ELF-1 (cell line): ENCODE results near the gene TGFBRAP1.
"Not testable (repeated sequence)": the region's sequence is repeated elsewhere in the genome, so short reads cannot be mapped to it uniquely, and the experiment has no call there.

Experiments used
- DNase-seq: peaks from one replicate; pipeline ENCODE4 v3.0.0-alpha.2; 2016; ENCODE audit warnings: low read depth, low spot score

TGFBRAP1 gene

GRCh38 chr2:105278654-105279053 is 50.9 kb downstream of the TGFBRAP1 start:
- no peak for DNase-seq

DNA sequence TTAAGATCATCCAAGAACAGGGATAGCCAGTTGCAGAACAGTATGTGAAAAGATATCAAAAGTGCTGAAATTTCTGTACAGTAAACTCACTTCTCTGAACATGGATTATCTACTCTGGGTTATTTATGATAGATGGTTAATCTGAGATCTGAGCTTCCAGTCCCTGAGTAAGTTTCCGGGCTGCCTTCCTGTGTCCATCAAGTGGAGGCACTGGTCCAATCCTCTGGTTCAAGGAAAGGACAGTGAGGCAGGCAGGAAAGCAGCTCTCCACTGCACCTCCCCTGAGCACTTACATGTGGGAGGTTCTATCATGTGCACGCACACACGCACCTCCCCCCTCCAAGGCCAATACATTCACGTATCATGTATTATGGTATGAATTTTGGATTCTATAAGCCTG is 55.5 kb downstream of the TGFBRAP1 start:
- DNase-seq, result no peak

DNA sequence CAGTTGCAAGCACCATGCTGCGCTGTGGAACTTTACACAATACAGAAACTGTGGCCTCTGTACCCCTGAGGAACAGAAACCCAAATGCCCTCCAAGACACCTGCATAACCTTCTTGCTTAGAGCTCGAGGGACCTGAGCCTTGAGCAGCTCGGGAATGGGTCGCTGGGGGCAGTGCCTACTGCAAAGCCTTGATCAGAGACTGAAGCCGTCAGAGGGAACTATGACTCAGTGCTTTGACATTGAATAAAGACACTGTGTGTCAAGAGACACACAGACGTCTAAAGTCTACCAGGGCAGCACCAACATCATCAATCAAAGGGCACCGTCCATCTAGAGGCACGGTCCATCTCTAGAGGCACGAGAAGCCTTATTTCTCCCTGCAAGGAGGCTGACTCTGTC is 57.4 kb downstream of the TGFBRAP1 start:
- no peak for DNase-seq

DNA sequence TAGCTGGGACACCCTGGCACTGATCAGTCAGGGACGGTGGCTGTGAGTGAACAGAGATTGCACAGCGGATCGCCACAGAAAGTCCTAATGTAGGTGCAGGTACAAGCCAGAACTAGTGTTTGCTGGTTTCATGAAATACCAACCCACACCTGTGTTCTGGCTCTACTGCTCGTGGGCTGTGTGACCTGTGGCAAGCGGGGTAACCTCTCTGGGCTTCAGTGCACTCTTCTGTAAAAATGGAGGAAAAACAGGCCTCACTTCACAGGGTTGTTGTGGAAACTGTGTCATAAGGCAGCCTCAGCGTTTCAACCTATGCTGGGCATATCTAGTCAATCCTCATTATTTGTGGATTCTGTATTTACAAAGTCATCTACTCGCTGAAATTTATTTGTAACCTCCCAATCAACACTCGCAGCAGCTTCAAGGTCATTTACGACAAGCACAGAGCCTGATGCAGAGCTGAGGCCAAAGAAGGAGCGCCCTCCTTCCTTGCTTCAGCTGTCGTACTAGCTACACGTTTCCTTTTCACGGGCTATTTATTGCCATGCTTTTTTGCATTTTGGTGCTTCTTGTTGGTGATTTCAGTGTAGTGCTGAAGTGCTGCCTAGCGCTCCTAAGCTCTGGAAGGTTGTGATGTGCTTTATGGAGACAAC is 58.0 kb downstream of the TGFBRAP1 start:
- no peak for DNase-seq

GRCh38 chr2:105269426-105269825 is 60.1 kb downstream of the TGFBRAP1 start:
- DNase-seq, result no peak

GRCh38 chr2:105262651-105263091 is 66.9 kb downstream of the TGFBRAP1 start:
- DNase-seq, result no peak

- no peak for DNase-seq
Measured at GRCh38 chr2:105261061-105261460, 68.5 kb downstream of the TGFBRAP1 start.

DNA sequence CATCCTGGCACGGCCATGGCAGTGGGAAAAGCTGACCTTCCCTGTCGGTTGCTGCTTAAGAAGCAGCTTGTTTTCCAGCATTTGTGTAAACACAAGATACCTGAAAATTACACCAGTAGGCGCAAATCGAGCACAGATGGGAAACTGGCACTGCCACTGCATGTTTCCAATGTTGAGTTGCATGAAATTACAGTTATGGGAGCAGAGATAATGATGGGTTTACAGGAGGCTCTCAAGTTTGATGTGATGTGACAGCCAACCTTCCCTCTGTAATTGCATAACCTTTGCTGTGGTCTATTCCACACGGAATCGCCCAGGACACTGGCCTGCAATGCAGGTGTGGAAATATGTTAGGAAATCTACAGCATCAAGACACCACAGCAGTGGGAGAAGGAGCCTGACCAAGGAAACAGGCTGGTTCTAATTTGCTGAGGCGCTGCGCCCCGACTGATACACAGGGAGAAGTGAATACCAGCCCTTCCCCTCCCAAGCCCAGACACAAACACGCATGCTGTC is 70.6 kb downstream of the TGFBRAP1 start:
- no peak for DNase-seq

GRCh38 chr2:105257981-105258380 is 71.6 kb downstream of the TGFBRAP1 start:
- DNase-seq, result no peak

- DNase-seq, result no peak
Measured at GRCh38 chr2:105256431-105257047, 73.0 kb downstream of the TGFBRAP1 start.

DNA sequence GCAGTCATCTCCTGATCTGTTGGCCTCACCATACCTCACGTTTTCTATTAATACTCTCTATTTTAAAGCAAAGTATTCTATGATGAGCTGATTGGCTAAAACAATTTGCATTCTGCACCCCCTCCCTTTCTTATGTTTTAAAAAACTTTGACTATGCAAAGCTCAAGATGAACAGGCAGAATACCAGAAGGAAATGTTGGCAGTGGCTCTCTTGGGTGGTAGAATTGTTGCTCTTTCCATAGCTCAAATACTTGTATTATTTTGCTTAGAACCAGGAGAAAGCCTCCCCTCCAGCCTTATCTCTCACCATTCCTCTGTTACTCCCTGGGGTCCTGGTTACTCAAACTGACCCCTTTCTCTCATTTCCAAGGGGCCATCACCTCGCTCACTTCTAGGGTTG is 73.6 kb downstream of the TGFBRAP1 start:
- no peak for DNase-seq

DNA sequence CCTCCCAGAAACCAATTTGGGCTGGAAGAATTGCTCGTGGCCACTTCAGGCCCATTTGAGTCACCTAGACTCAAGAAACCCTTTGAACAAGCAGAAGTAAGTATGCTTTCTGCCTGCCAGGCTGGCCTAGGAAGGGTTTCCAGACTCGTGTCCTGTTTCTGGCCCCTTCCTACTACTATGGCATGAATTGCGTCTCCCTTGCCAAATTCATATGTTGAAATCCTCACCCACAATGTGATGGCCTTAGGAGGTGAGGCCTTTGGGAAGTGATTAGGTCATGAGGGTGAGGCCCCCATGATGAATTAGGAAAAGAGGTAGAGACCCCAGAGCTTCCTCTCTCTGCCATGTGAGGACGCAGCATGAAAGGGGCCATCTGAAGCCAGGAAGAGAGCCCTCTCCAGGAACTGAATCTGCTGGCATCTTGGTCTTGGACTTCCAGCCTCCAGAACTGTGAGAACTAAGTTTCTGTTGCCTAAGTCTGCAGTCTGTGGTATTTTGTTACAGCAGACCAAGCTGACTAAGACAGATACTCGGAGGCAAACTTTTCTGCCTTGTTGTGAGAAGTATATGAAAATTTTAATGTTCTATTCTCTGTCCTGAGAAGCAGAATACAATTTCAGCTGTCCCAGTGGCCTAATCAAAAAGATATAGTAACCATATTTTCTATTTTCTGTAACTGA is 74.9 kb downstream of the TGFBRAP1 start:
- DNase-seq, result no peak

GRCh38 chr2:105252271-105252670 is 77.3 kb downstream of the TGFBRAP1 start:
- no peak for DNase-seq

- not testable (repeated sequence) for DNase-seq
Measured at GRCh38 chr2:105251016-105251648, 78.4 kb downstream of the TGFBRAP1 start.

- no peak for DNase-seq
Measured at GRCh38 chr2:105249891-105250290, 79.6 kb downstream of the TGFBRAP1 start.

DNA sequence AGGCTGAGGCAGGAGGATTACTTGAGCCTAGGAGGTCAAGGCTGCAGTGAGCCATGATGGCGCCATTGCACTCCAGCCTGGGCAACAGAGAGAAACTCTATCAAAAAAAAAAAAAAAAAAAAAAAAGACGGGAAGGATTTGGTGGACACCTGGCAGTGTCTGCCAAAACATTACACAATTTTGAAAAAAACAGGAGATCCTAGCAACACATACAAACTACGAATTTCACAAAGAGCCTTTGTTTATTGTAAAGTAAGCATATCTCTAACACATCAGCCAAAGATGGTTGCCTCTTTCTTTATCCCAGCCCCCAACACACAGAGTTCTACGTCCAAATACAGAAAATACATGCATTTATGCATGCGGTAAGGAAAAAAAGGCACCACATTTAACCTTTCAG is 80.4 kb downstream of the TGFBRAP1 start:
- DNase-seq, result no peak

- DNase-seq, result peak; percentile 53
Measured at GRCh38 chr2:105248316-105249070, 81.0 kb downstream of the TGFBRAP1 start.

DNA sequence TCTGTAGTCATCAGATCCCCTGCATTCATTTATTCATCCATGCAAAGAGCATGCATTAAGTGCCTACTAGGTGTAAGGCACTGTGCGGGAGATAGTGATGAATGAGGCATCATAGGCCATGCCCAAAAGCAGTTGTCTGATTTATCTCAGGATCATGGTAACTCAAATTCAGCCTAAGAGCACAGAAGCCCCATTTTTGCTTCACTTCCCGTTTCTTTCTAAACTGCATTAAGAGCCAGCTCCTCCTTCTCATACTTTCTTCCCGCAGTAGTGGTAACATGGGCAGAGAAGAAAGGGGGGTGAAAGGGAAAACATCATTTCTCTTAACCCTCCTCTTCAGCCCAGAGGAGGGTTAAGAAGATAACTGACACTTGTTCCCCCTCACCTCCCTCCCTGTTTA is 85.1 kb downstream of the TGFBRAP1 start:
- no peak for DNase-seq

GRCh38 chr2:105243961-105244360 is 85.6 kb downstream of the TGFBRAP1 start:
- DNase-seq, result peak; percentile 36

DNA sequence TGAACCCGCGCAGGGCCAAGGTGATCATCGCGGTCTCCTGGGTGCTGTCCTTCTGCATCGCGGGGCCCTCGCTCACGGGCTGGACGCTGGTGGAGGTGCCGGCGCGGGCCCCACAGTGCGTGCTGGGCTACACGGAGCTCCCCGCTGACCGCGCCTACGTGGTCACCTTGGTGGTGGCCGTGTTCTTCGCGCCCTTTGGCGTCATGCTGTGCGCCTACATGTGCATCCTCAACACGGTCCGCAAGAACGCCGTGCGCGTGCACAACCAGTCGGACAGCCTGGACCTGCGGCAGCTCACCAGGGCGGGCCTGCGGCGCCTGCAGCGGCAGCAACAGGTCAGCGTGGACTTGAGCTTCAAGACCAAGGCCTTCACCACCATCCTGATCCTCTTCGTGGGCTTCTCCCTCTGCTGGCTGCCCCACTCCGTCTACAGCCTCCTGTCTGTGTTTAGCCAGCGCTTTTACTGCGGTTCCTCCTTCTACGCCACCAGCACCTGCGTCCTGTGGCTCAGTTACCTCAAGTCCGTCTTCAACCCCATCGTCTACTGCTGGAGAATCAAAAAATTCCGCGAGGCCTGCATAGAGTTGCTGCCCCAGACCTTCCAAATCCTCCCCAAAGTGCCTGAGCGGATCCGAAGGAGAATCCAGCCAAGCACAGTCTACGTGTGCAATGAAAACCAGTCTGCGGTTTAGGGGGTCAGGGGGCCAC is 87.1 kb downstream of the TGFBRAP1 start:
- no peak for DNase-seq

DNA sequence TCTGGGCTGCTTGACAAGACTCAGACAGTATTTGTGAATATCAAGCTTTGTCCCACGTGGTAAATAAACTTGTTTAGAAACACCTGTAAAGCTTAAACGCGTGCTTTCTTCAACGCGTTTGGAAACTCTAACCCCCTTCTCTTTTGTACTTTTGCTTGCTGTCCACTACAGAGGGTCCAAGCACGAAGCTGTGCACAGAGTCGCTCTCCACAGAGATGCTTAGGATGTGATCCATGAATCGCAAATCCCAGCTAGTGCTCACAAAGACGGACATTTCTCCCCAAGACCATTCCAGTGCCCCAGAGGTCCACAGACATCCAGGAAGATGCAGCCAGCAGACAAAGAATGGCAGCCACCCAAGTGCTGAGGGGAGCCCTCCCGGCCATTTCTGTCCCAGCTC is 88.1 kb downstream of the TGFBRAP1 start, which contains the start of gene GPR45:
TSS of gene GPR45 (plus strand) at position 301 of the 400 bp plus-strand sequence. CDS start 116 bp downstream, outside the sequence.
- no peak for DNase-seq
